HG02973 (cell line): ENCODE results near the gene PLSCR5.

ENCODE experiments used
- ATAC-seq: cut with Tn5 transposase; IDR thresholded peaks from one replicate; pipeline ENCODE4 v1.9.1; 2021; ENCODE audit warnings: moderate library complexity; ENCODE audit not compliant: unreplicated experiment

PLSCR5 gene

DNA sequence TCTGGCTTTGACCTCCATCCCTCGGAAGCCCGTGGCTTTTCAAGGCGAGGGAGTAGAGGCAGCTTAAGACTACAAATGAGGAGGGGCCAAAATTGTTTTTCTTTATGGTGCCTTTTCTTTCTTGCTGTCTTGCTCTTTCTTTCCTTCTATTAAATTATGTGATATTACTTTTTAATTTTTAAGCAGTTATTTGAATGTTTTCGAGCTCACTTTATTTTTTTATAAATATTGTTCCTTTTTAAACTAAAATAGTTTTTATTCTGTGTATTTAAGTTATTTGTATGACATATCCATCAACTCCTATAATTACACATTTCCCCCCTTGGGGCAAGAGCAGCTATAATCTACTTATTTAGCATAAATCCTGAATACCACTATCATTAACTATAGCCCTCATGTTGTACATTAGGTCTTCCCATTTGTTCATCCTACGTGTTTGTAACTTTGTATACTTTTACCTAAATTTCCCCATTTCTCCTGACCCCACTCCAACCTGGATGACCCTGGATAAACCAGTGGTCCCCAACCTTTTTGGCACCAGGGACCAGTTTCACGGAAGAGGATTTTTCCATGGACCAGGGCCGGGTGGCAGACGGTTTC lies 60.1 kb downstream of the PLSCR5 start:
- ATAC-seq: no peak

DNA sequence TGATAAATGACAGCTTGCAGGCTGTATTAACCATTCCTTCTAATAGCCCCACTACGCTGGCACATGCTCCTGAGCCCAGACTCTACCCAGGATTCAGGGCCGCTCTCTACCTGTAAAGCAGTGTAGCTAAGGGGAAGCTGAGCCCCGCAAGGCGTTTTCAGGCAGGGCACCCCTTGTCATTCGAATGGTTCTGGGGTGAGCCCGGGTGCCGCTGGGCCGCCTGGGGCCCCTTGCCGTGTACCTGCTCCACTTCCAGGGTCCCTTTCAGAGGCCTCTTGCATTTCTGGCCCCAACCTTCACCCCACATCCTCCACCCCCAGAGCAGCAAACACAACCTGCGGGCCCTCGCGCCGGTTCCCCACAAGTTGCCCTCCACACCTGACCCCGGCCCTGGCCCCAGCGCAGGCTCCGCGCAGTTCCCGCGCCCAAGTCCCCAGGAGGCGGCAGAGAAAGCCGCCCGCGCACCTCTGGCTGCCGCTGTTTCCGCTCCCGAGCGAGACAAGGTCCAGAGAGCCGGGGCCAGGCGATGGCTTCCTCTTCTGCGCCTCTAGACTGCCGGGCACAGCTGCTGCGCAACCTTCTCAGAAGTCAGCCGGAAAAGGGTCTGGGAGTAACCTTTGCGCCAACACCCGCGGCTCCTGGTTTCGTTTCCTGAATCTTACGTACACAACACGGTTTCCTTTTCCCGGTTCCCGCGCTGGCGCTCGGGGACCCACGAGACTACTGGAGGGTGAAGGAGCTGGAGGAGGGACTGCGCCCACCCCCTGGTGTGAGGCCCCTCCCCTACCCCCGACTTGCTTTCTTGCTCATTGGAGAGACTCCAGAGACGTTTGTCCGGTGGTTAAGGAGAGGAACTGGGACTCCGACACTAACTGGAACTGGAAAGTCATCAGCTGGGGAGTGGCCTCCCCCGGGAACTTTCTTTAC lies 60.9 kb downstream of the PLSCR5 start, which contains the start of gene PLSCR1:
Gene PLSCR1 (minus strand): TSS at position 606 of the 927 bp plus-strand sequence. CDS start 8,055 bp downstream, outside the sequence.
- ATAC-seq: peak; percentile 87

DNA sequence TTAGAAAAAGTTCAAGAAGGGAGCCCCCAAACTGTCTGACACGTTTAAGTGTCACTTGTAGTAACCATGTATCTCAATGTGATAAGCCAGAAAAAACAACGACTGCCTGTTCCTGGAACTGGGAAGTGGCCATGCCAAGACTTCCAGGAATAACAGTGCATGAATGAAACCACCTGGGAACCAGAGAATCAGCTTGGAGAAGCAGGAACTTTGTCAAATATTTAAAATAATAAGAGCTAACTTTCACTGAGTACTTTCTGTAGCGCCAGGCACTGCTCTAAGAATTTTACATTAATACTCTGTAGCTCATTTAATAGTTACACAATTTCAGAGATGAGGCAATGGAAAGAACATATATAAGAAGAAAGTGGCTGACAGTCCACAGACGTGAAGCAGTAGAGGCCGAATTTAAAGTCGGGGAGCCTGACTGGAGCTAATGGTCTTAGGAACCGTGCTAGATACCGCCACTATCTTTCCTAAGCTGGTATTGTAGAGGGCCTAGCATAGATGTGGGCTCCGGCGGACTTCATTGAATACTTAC lies 61.6 kb downstream of the PLSCR5 start:
- peak; percentile 3 for ATAC-seq

- no peak for ATAC-seq
These were observed 62.2 kb downstream of the PLSCR5 start for GRCh38 chr3:146542978-146543377.

GRCh38 chr3:146542179-146542578 lies 63.0 kb downstream of the PLSCR5 start:
- no peak for ATAC-seq

GRCh38 chr3:146540978-146541377 lies 64.2 kb downstream of the PLSCR5 start:
- ATAC-seq: no peak

GRCh38 chr3:146540236-146540635 lies 64.9 kb downstream of the PLSCR5 start:
- ATAC-seq: no peak

DNA sequence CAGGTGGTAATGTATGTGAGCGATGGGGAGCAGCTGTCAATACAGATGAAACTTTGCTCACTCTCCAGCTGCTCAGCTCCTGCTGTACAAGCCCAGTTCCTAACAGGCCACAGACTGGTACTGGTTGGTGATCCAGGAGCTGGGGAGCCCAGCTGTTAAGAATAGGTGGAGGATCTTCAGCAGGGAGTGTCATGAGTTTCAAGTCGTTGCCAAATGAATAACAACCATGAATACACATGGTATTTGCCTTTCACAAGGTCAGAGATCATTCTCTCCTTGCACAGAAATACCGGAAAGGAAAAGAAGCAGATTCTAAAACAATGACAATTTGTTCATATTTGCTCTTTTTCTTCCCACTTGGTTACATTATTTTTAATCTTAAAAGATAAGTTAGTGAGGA lies 65.8 kb downstream of the PLSCR5 start:
- no peak for ATAC-seq

DNA sequence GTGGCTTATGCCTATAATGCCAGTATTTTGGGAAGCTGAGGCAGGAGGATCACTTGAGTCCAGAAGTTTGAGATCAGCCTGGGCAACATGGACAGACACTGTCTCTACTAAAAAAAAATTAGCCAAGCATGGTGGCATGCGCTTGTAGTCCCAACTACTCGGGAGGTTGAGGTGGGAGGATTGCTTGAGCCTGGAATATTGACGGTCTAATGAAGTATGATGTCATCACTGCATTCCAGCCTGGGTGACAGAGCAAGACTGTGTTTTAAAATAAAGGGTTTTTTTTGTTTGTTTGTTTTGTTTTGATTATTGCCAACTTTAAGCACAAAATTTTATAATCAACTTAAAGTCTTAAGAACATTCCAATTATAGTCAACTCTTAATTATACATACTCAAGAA lies 67.5 kb downstream of the PLSCR5 start:
- ATAC-seq: no peak

- no peak for ATAC-seq
These were observed 68.5 kb downstream of the PLSCR5 start for GRCh38 chr3:146536681-146537080.
